ENCODE data around the gene NAV1.
"Not testable (repeated sequence)": the region's sequence is repeated elsewhere in the genome, so short reads cannot be mapped to it uniquely, and the experiment has no call there.

The NAV1 gene

DNA sequence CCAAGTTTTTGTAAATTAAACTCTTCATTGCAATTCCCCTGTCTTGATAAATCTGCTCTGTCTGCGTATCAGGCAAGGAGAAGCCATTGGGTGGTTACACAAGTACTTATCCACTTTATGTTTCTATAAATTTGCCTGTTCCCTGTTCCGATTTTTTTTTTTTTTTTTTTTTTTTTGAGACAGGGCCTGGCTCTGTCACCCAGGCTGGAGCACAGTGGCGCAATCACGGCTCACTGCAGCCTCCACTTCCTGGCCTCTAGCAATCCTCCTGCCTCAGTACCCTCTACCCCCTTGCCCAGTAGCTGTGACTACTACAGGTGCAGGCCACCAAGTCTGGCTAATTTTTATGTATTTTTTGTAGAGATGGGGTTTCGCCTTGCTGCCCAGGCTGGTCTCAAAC is 20.9 kb upstream of the NAV1 start:
- DNase-seq (ENCODE audit: low read depth in 1 of 2, low spot score in 1 of 2), result no peak
- in situ Hi-C loops (cut with HindIII; ENCODE audit: low pct_unique_long_range_greater_than_20kb, low sequenced_read_pairs), result no loop called here
- TF ChIP-seq JUND (IDR thresholded peaks at IDR 0.05; ENCODE audit: low read depth), result no peak

GRCh38 chr1:201520046-201520575 is 18.8 kb upstream of the NAV1 start:
- DNase-seq (ENCODE audit: low read depth in 1 of 2, low spot score in 1 of 2); in situ Hi-C loops (cut with HindIII; ENCODE audit: low pct_unique_long_range_greater_than_20kb, low sequenced_read_pairs): not testable (repeated sequence)

DNA sequence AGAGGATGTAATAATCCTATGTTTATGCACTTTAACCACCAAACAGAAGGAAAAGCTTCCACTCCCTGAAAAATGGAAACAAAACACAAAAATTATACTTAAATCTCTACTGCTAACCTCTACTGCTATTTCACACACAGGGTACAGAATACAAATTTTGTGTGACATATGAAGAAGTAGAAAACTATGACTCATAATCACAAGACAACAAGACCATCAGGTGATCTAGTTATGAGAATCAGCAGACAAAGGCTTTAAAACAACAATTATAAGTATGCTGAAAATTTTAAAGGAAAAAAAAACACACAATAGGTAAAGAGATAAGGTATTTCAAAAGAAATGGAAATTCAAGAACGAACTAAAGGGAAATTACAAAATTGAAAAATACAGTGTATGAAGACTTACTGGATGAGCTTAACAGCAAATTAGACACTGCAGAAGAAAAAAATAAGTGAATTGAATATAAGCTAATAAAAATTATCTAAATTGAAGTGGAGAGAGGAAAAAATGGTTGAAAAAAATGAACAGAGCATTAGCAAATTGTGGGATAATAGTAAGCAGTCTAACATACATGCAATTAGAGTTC is 13.6 kb upstream of the NAV1 start:
- DNase-seq (ENCODE audit: low read depth in 1 of 2, low spot score in 1 of 2), result no peak
- TF ChIP-seq JUND (IDR thresholded peaks at IDR 0.05; ENCODE audit: low read depth), result no peak
- in situ Hi-C loops (cut with HindIII; ENCODE audit: low pct_unique_long_range_greater_than_20kb, low sequenced_read_pairs), result no loop called here

DNA sequence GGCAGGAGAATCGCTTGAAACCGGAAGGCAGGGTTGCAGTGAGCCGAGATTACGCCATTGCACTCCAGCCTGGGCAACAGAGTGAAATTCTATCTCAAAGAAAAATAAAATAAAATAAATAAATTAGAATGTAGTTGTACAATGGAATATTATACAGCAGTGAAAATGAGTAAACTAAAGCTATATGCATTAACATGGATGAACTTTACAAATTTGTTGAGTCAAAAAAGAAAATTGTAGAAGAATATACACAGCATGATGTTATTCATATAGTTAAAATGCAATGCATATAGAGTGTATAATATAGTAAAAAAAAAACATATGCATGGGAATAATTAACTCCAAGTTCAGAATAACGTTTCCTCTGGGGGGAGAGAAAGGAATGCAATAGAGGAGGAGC is 11.0 kb upstream of the NAV1 start:
- TF ChIP-seq JUND (IDR thresholded peaks at IDR 0.05; ENCODE audit: low read depth), result no peak
- in situ Hi-C loops (cut with HindIII; ENCODE audit: low pct_unique_long_range_greater_than_20kb, low sequenced_read_pairs), result no loop called here
- DNase-seq (ENCODE audit: low read depth in 1 of 2, low spot score in 1 of 2), result no peak

GRCh38 chr1:201528631-201529252 is 10.2 kb upstream of the NAV1 start:
- no peak for TF ChIP-seq JUND (IDR thresholded peaks at IDR 0.05; ENCODE audit: low read depth)
- in situ Hi-C loops (cut with HindIII; ENCODE audit: low pct_unique_long_range_greater_than_20kb, low sequenced_read_pairs), result no loop called here
- no peak for DNase-seq (ENCODE audit: low read depth in 1 of 2, low spot score in 1 of 2)

- in situ Hi-C loops (cut with HindIII; ENCODE audit: low pct_unique_long_range_greater_than_20kb, low sequenced_read_pairs), result no loop called here
- DNase-seq (ENCODE audit: low read depth in 1 of 2, low spot score in 1 of 2), result peak in 1 of 2 experiments; percentile 62
- no peak for TF ChIP-seq JUND (IDR thresholded peaks at IDR 0.05; ENCODE audit: low read depth)
Measured at GRCh38 chr1:201530741-201531531, 8.0 kb upstream of the NAV1 start.

- in situ Hi-C loops (cut with HindIII; ENCODE audit: low pct_unique_long_range_greater_than_20kb, low sequenced_read_pairs), result no loop called here
- no peak for TF ChIP-seq JUND (IDR thresholded peaks at IDR 0.05; ENCODE audit: low read depth)
- DNase-seq (ENCODE audit: low read depth in 1 of 2, low spot score in 1 of 2), result no peak
Measured at GRCh38 chr1:201531551-201532425, 7.1 kb upstream of the NAV1 start.

DNA sequence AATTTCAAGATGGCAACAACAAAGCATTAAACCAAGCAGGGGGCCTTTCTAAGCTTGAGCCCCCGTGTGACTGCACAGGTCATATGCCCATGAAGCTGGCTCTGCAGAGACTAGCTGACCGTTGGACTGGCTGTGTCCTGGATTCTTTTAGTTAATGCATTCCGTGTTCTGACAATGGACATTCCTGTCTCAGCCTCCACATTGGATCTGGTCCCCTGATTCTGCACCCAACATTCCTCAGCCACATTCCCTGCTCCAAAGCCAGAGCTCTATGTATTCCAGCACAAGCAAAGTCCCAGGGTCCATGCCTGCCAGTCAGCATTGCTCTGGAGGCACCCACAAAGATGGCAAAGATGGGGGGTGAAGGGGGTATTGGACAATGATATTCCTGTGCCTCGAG is 5.1 kb upstream of the NAV1 start:
- no peak for TF ChIP-seq JUND (IDR thresholded peaks at IDR 0.05; ENCODE audit: low read depth)
- in situ Hi-C loops (cut with HindIII; ENCODE audit: low pct_unique_long_range_greater_than_20kb, low sequenced_read_pairs), result no loop called here
- DNase-seq (ENCODE audit: low read depth in 1 of 2, low spot score in 1 of 2), result no peak

GRCh38 chr1:201535046-201535918 is 3.6 kb upstream of the NAV1 start:
- no peak for TF ChIP-seq JUND (IDR thresholded peaks at IDR 0.05; ENCODE audit: low read depth)
- DNase-seq (ENCODE audit: low read depth in 1 of 2, low spot score in 1 of 2), result no peak
- in situ Hi-C loops (cut with HindIII; ENCODE audit: low pct_unique_long_range_greater_than_20kb, low sequenced_read_pairs), result no loop called here

DNA sequence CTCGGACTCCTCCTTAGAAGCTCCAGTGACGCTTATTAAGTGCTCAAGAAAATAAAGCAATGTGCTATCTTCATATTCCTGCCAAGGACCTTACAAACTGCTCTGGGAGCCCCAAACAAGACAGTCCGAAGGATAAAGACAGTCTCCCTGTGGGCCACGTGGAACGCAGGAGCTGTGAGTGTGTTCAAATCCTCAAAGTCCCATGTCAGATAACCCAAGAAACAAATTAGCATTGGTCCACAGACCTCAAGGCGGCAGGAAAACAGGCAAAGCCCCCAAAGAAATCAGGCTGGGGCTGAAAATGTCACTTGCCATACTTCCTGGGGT is 3.0 kb upstream of the NAV1 start:
- in situ Hi-C loops (cut with HindIII; ENCODE audit: low pct_unique_long_range_greater_than_20kb, low sequenced_read_pairs), result no loop called here

DNA sequence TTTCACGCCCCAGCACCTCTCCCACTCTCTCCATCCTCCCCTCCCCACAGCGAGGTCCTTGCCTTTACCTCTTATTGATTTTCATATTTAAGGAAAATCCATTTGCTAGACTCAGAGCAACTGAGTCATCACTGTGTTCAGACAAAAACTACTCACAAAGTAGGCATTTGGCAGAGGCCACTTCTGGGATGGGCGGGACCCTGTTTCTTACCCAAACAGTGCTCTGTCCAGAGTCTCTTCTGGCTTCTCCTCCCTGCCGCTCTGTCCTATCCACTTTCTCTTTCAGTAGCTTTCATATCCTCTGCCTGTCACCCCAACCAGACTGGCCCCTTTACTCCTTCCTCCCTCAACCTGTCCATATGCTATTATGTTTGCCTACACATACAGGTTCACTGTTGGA is 2.4 kb upstream of the NAV1 start:
- no peak for TF ChIP-seq JUND (IDR thresholded peaks at IDR 0.05; ENCODE audit: low read depth)
- no peak for DNase-seq (ENCODE audit: low read depth in 1 of 2, low spot score in 1 of 2)
- in situ Hi-C loops (cut with HindIII; ENCODE audit: low pct_unique_long_range_greater_than_20kb, low sequenced_read_pairs), result no loop called here

More for the DNA sequence above, 3.0 kb upstream of the NAV1 start:
- no peak for DNase-seq (ENCODE audit: low read depth in 1 of 2, low spot score in 1 of 2)
- no peak for TF ChIP-seq JUND (IDR thresholded peaks at IDR 0.05; ENCODE audit: low read depth)

- no peak for TF ChIP-seq JUND (IDR thresholded peaks at IDR 0.05; ENCODE audit: low read depth)
- DNase-seq (ENCODE audit: low read depth in 1 of 2, low spot score in 1 of 2), result no peak
- in situ Hi-C loops (cut with HindIII; ENCODE audit: low pct_unique_long_range_greater_than_20kb, low sequenced_read_pairs), result no loop called here
Measured at GRCh38 chr1:201537028-201537427, 1.9 kb upstream of the NAV1 start.

Data from T47D (cell line).